CD1c-positive myeloid dendritic cell (primary cell): ENCODE data around the gene ACSBG1.

Experiments
- DNase-seq: peaks from one replicate; pipeline ENCODE4 v3.0.0-alpha.2; 2016; ENCODE audit errors: extremely low spot score

Gene ACSBG1

GRCh38 chr15:78130466-78131294 is 103.7 kb downstream of the ACSBG1 start:
- DNase-seq = no peak

GRCh38 chr15:78129751-78130287 is 104.5 kb downstream of the ACSBG1 start:
- no peak for DNase-seq

GRCh38 chr15:78129077-78129750 is 105.2 kb downstream of the ACSBG1 start:
- no peak for DNase-seq

GRCh38 chr15:78127882-78128281 is 106.5 kb downstream of the ACSBG1 start:
- DNase-seq = no peak

GRCh38 chr15:78125267-78125666 is 109.1 kb downstream of the ACSBG1 start:
- no peak for DNase-seq

GRCh38 chr15:78120523-78120922 is 113.8 kb downstream of the ACSBG1 start:
- no peak for DNase-seq
